Spleen (tissue), 7 donors: ENCODE data around the gene EDRF1.

Source experiments
- CTCF ChIP-seq, 11 experiments: fragments of 200-600 bp in 7 of 11; fragments of 450-650 bp in 4 of 11; sonication (generic) in 4 of 11; IDR thresholded peaks in 8 of 11; conservative IDR thresholded peaks in 3 of 11; 1 replicate in 7 of 11; 2 replicates in 4 of 11; pipeline versions ENCODE4 v1.4.0 to v1.8.0; 2016 to 2021; ENCODE audit warnings: antibody characterized with exemption in 11 of 11, inconsistent platforms in 4 of 11, mild to moderate bottlenecking in 1 of 11
- POLR2A ChIP-seq, 3 donors: fragments of 450-650 bp; IDR thresholded peaks; one replicate each; pipeline ENCODE4 v1.5.1; 2017; ENCODE audit warnings: antibody characterized with exemption in 3 of 3, mild to moderate bottlenecking in 1 of 3
- POLR2AphosphoS5 ChIP-seq, 3 donors: sonication (generic); formaldehyde crosslinking; IDR thresholded peaks; one replicate each; pipeline ENCODE4 v1.5.1; 2017; ENCODE audit warnings: antibody characterized with exemption in 3 of 3
- donor health status: DM: no; HTN: no; CAD: no; lungs with moderate emphysema.
- donor health status: DM: no; HTN: no; CAD: no.
- donor health status: DM: no; HTN: no; CAD: no.

- TF ChIP-seq CTCF (IDR thresholded peaks at IDR 0.05 in 8 of 11, conservative IDR thresholded peaks at IDR 0.05 in 3 of 11) (no peak), POLR2A (IDR thresholded peaks at IDR 0.05) (no peak), POLR2AphosphoS5 (IDR thresholded peaks at IDR 0.05) (no peak)
These were observed 83.2 kb downstream of the EDRF1 start for GRCh38 chr10:125802739-125803138.
